A673 (cell line): ENCODE results near the gene GJB4.

ENCODE experiments used
- CTCF ChIP-seq: fragments of 300-800, 200-600 bp; sonication (generic); conservative IDR thresholded peaks from 2 replicates; pipeline ENCODE4 v1.5.1; 2017; ENCODE audit warnings: low read depth, mild to moderate bottlenecking, antibody characterized with exemption, low read length, moderate library complexity, mixed read lengths
- EZH2 ChIP-seq: fragments of 200-600 bp; sonication (generic); IDR thresholded peaks from 2 replicates; pipeline ENCODE4 v1.6.1; 2017; ENCODE audit warnings: borderline replicate concordance, low read depth, mild to moderate bottlenecking, mixed read lengths, antibody characterized with exemption, low read length; ENCODE audit not compliant: poor library complexity, severe bottlenecking

GRCh38 chr1:34757386-34757785 is 2.2 kb upstream of the GJB4 start:
- TF ChIP-seq CTCF (no peak), EZH2 (no peak)
